ENCODE data around the gene LDLRAD4.

GRCh38 chr18:13245481-13246000, 27.0 kb downstream of the LDLRAD4 start:
- TF ChIP-seq ZKSCAN8 (CRISPR knock-in tag; IDR thresholded peaks at IDR 0.05) (no peak), JUND (IDR thresholded peaks at IDR 0.05; ENCODE audit: borderline replicate concordance, low read depth, low read length) (no peak), JUND (tag; IDR thresholded peaks at IDR 0.05; ENCODE audit: borderline replicate concordance, low read depth, low read length) (no peak), HIVEP1 (CRISPR knock-in tag; IDR thresholded peaks at IDR 0.05) (no peak), TSC22D4 (tag; IDR thresholded peaks at IDR 0.05) (no peak)
- TF ChIP-seq, protein P1, sequence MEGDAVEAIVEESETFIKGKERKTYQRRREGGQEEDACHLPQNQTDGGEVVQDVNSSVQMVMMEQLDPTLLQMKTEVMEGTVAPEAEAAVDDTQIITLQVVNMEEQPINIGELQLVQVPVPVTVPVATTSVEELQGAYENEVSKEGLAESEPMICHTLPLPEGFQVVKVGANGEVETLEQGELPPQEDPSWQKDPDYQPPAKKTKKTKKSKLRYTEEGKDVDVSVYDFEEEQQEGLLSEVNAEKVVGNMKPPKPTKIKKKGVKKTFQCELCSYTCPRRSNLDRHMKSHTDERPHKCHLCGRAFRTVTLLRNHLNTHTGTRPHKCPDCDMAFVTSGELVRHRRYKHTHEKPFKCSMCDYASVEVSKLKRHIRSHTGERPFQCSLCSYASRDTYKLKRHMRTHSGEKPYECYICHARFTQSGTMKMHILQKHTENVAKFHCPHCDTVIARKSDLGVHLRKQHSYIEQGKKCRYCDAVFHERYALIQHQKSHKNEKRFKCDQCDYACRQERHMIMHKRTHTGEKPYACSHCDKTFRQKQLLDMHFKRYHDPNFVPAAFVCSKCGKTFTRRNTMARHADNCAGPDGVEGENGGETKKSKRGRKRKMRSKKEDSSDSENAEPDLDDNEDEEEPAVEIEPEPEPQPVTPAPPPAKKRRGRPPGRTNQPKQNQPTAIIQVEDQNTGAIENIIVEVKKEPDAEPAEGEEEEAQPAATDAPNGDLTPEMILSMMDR (IDR thresholded peaks at IDR 0.05 in 2 of 3, conservative IDR thresholded peaks at IDR 0.05 in 1 of 3; ENCODE audit: insufficient read depth in 2 of 3, low read depth in 1 of 3, low read length in 3 of 3) = no peak

All from K562 (cell line).